ENCODE data around the gene LUZP2. TPM values are rescaled to one million over a fixed set of nuclear protein-coding genes. Genes with fewer than 3 reads are reported as not detected.

The LUZP2 gene
- total RNA-seq, 2 experiments from 2014 or later, result not detected

DNA sequence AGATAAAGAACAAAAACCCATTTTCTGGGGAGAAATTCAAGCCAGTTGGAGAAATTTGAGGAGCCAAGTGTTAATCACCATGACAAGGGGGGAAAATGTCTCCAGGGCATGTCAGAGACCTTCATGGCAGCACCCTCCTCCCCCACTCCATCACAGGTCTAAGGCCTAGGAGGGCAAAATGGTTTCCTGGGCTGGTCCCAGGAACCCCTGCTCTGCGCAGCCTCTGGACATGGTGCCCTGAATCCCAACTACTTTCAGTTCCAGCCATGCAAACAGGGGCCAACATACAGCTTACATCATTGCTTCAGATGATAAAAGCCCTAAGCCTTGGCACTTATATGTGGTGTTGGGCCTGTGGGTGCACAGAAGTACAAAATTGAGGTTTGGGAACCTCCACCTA, 167.5 kb downstream of the LUZP2 start:
- Mint-ChIP-seq H3K36me3 (ENCODE audit: low read depth) (no peaks in the 10 kb centered on the region), H3K27me3 (no peaks in the 10 kb centered on the region), H3K9me3 (peaks cover 10% of the 10 kb centered on the region), H3K27ac (no peak overlapping the region), H3K4me1 (ENCODE audit: low read depth) (no peaks in the 10 kb centered on the region), H3K4me3 (no peak overlapping the region)
- Histone ChIP-seq H3K36me3 (ENCODE audit: insufficient read depth, low read length) (no peaks in the 10 kb centered on the region), H3K27ac (ENCODE audit: low read depth in 1 of 2, low read length in 2 of 2) (no peak overlapping the region), H3K9me3 (ENCODE audit: control insufficient read depth in 1 of 2, insufficient read depth in 1 of 2, low read length in 2 of 2) (peaks cover 0 to 6% of the 10 kb centered on the region in 2 experiments), H3K27me3 (ENCODE audit: control insufficient read depth in 1 of 2, insufficient read depth in 2 of 2, low read length in 2 of 2) (no peaks in the 10 kb centered on the region), H3K4me1 (ENCODE audit: insufficient read depth, low read length) (no peaks in the 10 kb centered on the region), H3K4me3 (ENCODE audit: low read length) (no peak overlapping the region)
- no peak for ATAC-seq (ENCODE audit: poor library complexity)
- ChIA-PET CTCF (no interaction called here), POLR2A (no interaction called here)
- no peak for DNase-seq
- TF ChIP-seq, protein P1, sequence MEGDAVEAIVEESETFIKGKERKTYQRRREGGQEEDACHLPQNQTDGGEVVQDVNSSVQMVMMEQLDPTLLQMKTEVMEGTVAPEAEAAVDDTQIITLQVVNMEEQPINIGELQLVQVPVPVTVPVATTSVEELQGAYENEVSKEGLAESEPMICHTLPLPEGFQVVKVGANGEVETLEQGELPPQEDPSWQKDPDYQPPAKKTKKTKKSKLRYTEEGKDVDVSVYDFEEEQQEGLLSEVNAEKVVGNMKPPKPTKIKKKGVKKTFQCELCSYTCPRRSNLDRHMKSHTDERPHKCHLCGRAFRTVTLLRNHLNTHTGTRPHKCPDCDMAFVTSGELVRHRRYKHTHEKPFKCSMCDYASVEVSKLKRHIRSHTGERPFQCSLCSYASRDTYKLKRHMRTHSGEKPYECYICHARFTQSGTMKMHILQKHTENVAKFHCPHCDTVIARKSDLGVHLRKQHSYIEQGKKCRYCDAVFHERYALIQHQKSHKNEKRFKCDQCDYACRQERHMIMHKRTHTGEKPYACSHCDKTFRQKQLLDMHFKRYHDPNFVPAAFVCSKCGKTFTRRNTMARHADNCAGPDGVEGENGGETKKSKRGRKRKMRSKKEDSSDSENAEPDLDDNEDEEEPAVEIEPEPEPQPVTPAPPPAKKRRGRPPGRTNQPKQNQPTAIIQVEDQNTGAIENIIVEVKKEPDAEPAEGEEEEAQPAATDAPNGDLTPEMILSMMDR (IDR thresholded peaks at IDR 0.05), result no peak
- intact Hi-C loops (cut with DNase I, micrococcal nuclease), result no loop called here

- Histone ChIP-seq H3K9me3 (ENCODE audit: control insufficient read depth in 1 of 2, insufficient read depth in 1 of 2, low read length in 2 of 2) (peaks cover 0 to 6% of the 10 kb centered on the region in 2 experiments), H3K36me3 (ENCODE audit: insufficient read depth, low read length) (no peaks in the 10 kb centered on the region), H3K4me1 (ENCODE audit: insufficient read depth, low read length) (no peaks in the 10 kb centered on the region), H3K27me3 (ENCODE audit: control insufficient read depth in 1 of 2, insufficient read depth in 2 of 2, low read length in 2 of 2) (no peaks in the 10 kb centered on the region), H3K27ac (ENCODE audit: low read depth in 1 of 2, low read length in 2 of 2) (no peak overlapping the region), H3K4me3 (ENCODE audit: low read length) (no peak overlapping the region)
- Mint-ChIP-seq H3K4me3 (no peak overlapping the region), H3K36me3 (ENCODE audit: low read depth) (no peaks in the 10 kb centered on the region), H3K9me3 (peaks cover 10% of the 10 kb centered on the region), H3K27ac (no peak overlapping the region), H3K4me1 (ENCODE audit: low read depth) (no peaks in the 10 kb centered on the region), H3K27me3 (no peaks in the 10 kb centered on the region)
- ATAC-seq (ENCODE audit: poor library complexity) (no peak), DNase-seq (no peak)
- TF ChIP-seq, protein P1 (IDR thresholded peaks at IDR 0.05), result no peak
- intact Hi-C loops (cut with DNase I, micrococcal nuclease), result no loop called here
- ChIA-PET POLR2A (no interaction called here), CTCF (no interaction called here)
These were observed 170.6 kb downstream of the LUZP2 start for GRCh38 chr11:24667353-24667968.

DNA sequence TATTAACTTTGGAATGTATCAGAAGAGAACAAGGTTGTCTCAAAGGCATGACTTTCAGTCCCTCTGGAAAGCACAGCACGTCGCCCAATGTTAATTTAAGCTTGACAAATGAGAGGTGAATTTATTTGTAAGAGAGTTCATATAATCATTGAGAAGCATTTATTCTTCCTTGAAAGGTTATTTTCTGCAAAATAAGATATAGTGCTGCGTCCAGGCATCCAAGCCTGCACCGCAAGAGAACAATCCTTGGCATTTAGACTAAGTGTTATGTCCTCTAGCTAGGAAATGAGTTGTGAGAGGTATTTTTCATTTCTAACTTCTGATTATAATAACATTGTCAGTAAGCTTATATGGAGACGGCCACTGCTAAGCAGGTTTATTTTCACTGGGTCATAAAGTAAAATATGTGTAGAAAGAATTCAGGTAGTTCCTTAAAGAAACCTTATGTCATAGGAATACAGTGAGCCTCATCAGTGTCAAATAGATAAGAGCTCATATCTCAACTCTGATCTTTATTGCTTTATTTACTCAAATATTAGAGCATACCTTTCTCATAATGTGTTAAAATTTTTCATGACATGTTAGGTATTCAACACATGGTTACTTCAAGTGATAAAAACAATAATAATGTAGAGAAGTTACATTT, 182.0 kb downstream of the LUZP2 start:
- peaks cover 0 to 13% of the 10 kb centered on the region in 2 experiments for H3K9me3 ChIP-seq (ENCODE audit: control insufficient read depth in 1 of 2, insufficient read depth in 1 of 2, low read length in 2 of 2)
- H3K36me3 ChIP-seq (ENCODE audit: insufficient read depth, low read length), result no peaks in the 10 kb centered on the region
- no peak for ATAC-seq (ENCODE audit: poor library complexity)
- Mint-ChIP-seq H3K4me1 (ENCODE audit: low read depth) (no peaks in the 10 kb centered on the region), H3K36me3 (ENCODE audit: low read depth) (no peaks in the 10 kb centered on the region), H3K27me3 (no peaks in the 10 kb centered on the region), H3K27ac (no peak overlapping the region), H3K9me3 (peaks cover 2% of the 10 kb centered on the region), H3K4me3 (no peak overlapping the region)
- ChIA-PET POLR2A (no interaction called here), CTCF (no interaction called here)
- no peaks in the 10 kb centered on the region for H3K27me3 ChIP-seq (ENCODE audit: control insufficient read depth in 1 of 2, insufficient read depth in 2 of 2, low read length in 2 of 2)
- H3K27ac ChIP-seq (ENCODE audit: low read depth in 1 of 2, low read length in 2 of 2), result no peak overlapping the region
- H3K4me1 ChIP-seq (ENCODE audit: insufficient read depth, low read length), result no peaks in the 10 kb centered on the region
- no peak overlapping the region for H3K4me3 ChIP-seq (ENCODE audit: low read length)
- intact Hi-C loops (cut with DNase I, micrococcal nuclease), result no loop called here
- DNase-seq, result no peak
- TF ChIP-seq, protein P1 (IDR thresholded peaks at IDR 0.05), result no peak
